HEK293 (cell line): ENCODE data around the gene STRN3.

Experiments used
- CTCF ChIA-PET: fragments of 350-600 bp; formaldehyde crosslinking; extraction: SDS; loops from one replicate; lab custom pipeline; 2021; ENCODE audit warnings: antibody characterized with exemption; lab: Yijun Ruan, JAX
- POLR2A ChIA-PET: fragments of 300-600 bp; formaldehyde crosslinking; extraction: SDS; loops from one replicate; lab custom pipeline; 2020; ENCODE audit warnings: antibody characterized with exemption, inconsistent platforms; lab: Yijun Ruan, JAX
- H3K27ac ChIP-seq: fragments of 200-500 bp; sonication (Bioruptor generic); 2 replicates; pipeline ENCODE4 v1.5.1; 2014; ENCODE audit warnings: low read depth, low read length, control low read depth, inconsistent platforms; ENCODE audit errors: extremely low read depth
- H3K36me3 ChIP-seq, 2 experiments: fragments of 200-500 bp in 1 of 2; sonication (Bioruptor generic) in 1 of 2; 1 replicate in 1 of 2; 2 replicates in 1 of 2; pipeline ENCODE4 v1.5.1; 2014 to 2017; ENCODE audit warnings: inconsistent platforms in 2 of 2, low read length in 2 of 2; ENCODE audit not compliant: control insufficient read depth in 2 of 2, insufficient read depth in 1 of 2
- H3K4me1 ChIP-seq: fragments of 200-500 bp; sonication (Bioruptor generic); 2 replicates; pipeline ENCODE4 v1.5.1; 2014; ENCODE audit warnings: mild to moderate bottlenecking, low read length, inconsistent platforms; ENCODE audit not compliant: control insufficient read depth, insufficient read depth
- H3K4me3 ChIP-seq: 2 replicates; pipeline ENCODE4 v1.5.1; 2011; ENCODE audit warnings: low read depth, mild to moderate bottlenecking, control low read depth, low read length, moderate library complexity
- H3K9me3 ChIP-seq: fragments of 200-500 bp; sonication (Bioruptor generic); 2 replicates; pipeline ENCODE4 v1.5.1; 2014; ENCODE audit warnings: low read depth, low read length, inconsistent platforms; ENCODE audit not compliant: control insufficient read depth, insufficient read depth
- EGR2 ChIP-seq: fragments of 450-650 bp; formaldehyde crosslinking; IDR thresholded peaks from 2 replicates; pipeline ENCODE4 v1.5.1; 2016; ENCODE audit warnings: low read depth, missing biosample characterization, missing genetic modification characterization
- PRDM4 ChIP-seq: fragments of 450-650 bp; formaldehyde crosslinking; IDR thresholded peaks from 2 replicates; pipeline ENCODE4 v1.5.1; 2017; ENCODE audit warnings: missing biosample characterization, missing genetic modification characterization
- SETDB1 ChIP-seq: IDR thresholded peaks from one replicate; pipeline ENCODE4 v1.6.1; 2017; ENCODE audit warnings: mild to moderate bottlenecking, low read length, moderate library complexity, mixed read lengths; ENCODE audit not compliant: insufficient read length
- ZBTB48 ChIP-seq: fragments of 450-650 bp; formaldehyde crosslinking; IDR thresholded peaks from 2 replicates; pipeline ENCODE4 v1.5.1; 2016; ENCODE audit warnings: missing biosample characterization, missing genetic modification characterization
- ZNF302 ChIP-seq: fragments of 450-650 bp; formaldehyde crosslinking; IDR thresholded peaks from 2 replicates; pipeline ENCODE4 v1.5.1; 2016; ENCODE audit warnings: missing biosample characterization, missing genetic modification characterization, low read depth
- ZNF391 ChIP-seq: fragments of 450-650 bp; formaldehyde crosslinking; IDR thresholded peaks from 2 replicates; pipeline ENCODE4 v1.5.1; 2016; ENCODE audit warnings: low read depth, missing biosample characterization, missing genetic modification characterization, borderline replicate concordance
- ZNF449 ChIP-seq: fragments of 450-650 bp; formaldehyde crosslinking; IDR thresholded peaks from 2 replicates; pipeline ENCODE4 v1.5.1; 2017; ENCODE audit warnings: missing biosample characterization, mild to moderate bottlenecking, missing genetic modification characterization, moderate library complexity
- ZNF561 ChIP-seq: fragments of 450-650 bp; IDR thresholded peaks from 2 replicates; pipeline ENCODE4 v1.5.1; 2018; ENCODE audit warnings: missing biosample characterization, missing genetic modification characterization, borderline replicate concordance
- TF ChIP-seq, protein P1 (sequence below): fragments of 450-650 bp; formaldehyde crosslinking; IDR thresholded peaks from 2 replicates; pipeline ENCODE4 v1.5.1; 2016; ENCODE audit warnings: missing biosample characterization, missing genetic modification characterization
- TF ChIP-seq, protein P2 (sequence below): fragments of 450-650 bp; formaldehyde crosslinking; IDR thresholded peaks from 2 replicates; pipeline ENCODE4 v1.5.1; 2016; ENCODE audit warnings: missing biosample characterization, missing genetic modification characterization, low read depth
- TF ChIP-seq, protein P3 (sequence below): fragments of 450-650 bp; formaldehyde crosslinking; IDR thresholded peaks from 2 replicates; pipeline ENCODE4 v1.5.1; 2016; ENCODE audit warnings: missing biosample characterization, missing genetic modification characterization
- TF ChIP-seq, protein P4 (sequence below): fragments of 450-650 bp; formaldehyde crosslinking; IDR thresholded peaks from 2 replicates; pipeline ENCODE4 v1.5.1; 2016; ENCODE audit warnings: missing biosample characterization, missing genetic modification characterization, borderline replicate concordance
- TF ChIP-seq, protein P5 (sequence below): fragments of 450-650 bp; formaldehyde crosslinking; conservative IDR thresholded peaks from 2 replicates; pipeline ENCODE4 v1.5.1; 2016; ENCODE audit warnings: low read depth, missing biosample characterization, missing genetic modification characterization
- TF ChIP-seq, protein P6 (sequence below): sonication (generic); formaldehyde crosslinking; IDR thresholded peaks from 2 replicates; pipeline ENCODE4 v1.8.1; 2022; ENCODE audit warnings: mild to moderate bottlenecking, moderate library complexity, missing genetic modification reagents

Gene STRN3

GRCh38 chr14:30961330-30961729 is 64.8 kb downstream of the STRN3 start:
- ChIA-PET POLR2A (no interaction called here), CTCF (interaction anchor here (0.6 kb wide), 1 partner anchor 60 kb away, joined by 4 read pairs; no protein-coding TSS in a partner anchor)
- TF ChIP-seq SETDB1 (no peak), ZNF449 (no peak), EGR2 (no peak), ZBTB48 (tag by site-specific recombination) (no peak), PRDM4 (tag by site-specific recombination) (no peak), ZNF391 (tag by site-specific recombination) (no peak), ZNF302 (tag by site-specific recombination) (no peak), ZNF561 (tag by site-specific recombination) (no peak)
- TF ChIP-seq, protein P1, sequence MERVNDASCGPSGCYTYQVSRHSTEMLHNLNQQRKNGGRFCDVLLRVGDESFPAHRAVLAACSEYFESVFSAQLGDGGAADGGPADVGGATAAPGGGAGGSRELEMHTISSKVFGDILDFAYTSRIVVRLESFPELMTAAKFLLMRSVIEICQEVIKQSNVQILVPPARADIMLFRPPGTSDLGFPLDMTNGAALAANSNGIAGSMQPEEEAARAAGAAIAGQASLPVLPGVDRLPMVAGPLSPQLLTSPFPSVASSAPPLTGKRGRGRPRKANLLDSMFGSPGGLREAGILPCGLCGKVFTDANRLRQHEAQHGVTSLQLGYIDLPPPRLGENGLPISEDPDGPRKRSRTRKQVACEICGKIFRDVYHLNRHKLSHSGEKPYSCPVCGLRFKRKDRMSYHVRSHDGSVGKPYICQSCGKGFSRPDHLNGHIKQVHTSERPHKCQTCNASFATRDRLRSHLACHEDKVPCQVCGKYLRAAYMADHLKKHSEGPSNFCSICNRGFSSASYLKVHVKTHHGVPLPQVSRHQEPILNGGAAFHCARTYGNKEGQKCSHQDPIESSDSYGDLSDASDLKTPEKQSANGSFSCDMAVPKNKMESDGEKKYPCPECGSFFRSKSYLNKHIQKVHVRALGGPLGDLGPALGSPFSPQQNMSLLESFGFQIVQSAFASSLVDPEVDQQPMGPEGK (tag by site-specific recombination), result no peak
- TF ChIP-seq, protein P2, sequence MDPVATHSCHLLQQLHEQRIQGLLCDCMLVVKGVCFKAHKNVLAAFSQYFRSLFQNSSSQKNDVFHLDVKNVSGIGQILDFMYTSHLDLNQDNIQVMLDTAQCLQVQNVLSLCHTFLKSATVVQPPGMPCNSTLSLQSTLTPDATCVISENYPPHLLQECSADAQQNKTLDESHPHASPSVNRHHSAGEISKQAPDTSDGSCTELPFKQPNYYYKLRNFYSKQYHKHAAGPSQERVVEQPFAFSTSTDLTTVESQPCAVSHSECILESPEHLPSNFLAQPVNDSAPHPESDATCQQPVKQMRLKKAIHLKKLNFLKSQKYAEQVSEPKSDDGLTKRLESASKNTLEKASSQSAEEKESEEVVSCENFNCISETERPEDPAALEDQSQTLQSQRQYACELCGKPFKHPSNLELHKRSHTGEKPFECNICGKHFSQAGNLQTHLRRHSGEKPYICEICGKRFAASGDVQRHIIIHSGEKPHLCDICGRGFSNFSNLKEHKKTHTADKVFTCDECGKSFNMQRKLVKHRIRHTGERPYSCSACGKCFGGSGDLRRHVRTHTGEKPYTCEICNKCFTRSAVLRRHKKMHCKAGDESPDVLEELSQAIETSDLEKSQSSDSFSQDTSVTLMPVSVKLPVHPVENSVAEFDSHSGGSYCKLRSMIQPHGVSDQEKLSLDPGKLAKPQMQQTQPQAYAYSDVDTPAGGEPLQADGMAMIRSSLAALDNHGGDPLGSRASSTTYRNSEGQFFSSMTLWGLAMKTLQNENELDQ (tag by site-specific recombination), result no peak
- TF ChIP-seq, protein P3, sequence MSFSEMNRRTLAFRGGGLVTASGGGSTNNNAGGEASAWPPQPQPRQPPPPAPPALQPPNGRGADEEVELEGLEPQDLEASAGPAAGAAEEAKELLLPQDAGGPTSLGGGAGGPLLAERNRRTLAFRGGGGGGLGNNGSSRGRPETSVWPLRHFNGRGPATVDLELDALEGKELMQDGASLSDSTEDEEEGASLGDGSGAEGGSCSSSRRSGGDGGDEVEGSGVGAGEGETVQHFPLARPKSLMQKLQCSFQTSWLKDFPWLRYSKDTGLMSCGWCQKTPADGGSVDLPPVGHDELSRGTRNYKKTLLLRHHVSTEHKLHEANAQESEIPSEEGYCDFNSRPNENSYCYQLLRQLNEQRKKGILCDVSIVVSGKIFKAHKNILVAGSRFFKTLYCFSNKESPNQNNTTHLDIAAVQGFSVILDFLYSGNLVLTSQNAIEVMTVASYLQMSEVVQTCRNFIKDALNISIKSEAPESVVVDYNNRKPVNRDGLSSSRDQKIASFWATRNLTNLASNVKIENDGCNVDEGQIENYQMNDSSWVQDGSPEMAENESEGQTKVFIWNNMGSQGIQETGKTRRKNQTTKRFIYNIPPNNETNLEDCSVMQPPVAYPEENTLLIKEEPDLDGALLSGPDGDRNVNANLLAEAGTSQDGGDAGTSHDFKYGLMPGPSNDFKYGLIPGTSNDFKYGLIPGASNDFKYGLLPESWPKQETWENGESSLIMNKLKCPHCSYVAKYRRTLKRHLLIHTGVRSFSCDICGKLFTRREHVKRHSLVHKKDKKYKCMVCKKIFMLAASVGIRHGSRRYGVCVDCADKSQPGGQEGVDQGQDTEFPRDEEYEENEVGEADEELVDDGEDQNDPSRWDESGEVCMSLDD, result no peak
- TF ChIP-seq, protein P4, sequence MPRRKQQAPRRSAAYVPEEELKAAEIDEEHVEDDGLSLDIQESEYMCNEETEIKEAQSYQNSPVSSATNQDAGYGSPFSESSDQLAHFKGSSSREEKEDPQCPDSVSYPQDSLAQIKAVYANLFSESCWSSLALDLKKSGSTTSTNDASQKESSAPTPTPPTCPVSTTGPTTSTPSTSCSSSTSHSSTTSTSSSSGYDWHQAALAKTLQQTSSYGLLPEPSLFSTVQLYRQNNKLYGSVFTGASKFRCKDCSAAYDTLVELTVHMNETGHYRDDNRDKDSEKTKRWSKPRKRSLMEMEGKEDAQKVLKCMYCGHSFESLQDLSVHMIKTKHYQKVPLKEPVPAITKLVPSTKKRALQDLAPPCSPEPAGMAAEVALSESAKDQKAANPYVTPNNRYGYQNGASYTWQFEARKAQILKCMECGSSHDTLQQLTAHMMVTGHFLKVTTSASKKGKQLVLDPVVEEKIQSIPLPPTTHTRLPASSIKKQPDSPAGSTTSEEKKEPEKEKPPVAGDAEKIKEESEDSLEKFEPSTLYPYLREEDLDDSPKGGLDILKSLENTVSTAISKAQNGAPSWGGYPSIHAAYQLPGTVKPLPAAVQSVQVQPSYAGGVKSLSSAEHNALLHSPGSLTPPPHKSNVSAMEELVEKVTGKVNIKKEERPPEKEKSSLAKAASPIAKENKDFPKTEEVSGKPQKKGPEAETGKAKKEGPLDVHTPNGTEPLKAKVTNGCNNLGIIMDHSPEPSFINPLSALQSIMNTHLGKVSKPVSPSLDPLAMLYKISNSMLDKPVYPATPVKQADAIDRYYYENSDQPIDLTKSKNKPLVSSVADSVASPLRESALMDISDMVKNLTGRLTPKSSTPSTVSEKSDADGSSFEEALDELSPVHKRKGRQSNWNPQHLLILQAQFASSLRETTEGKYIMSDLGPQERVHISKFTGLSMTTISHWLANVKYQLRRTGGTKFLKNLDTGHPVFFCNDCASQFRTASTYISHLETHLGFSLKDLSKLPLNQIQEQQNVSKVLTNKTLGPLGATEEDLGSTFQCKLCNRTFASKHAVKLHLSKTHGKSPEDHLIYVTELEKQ (tag by site-specific recombination), result no peak
- TF ChIP-seq, protein P5, sequence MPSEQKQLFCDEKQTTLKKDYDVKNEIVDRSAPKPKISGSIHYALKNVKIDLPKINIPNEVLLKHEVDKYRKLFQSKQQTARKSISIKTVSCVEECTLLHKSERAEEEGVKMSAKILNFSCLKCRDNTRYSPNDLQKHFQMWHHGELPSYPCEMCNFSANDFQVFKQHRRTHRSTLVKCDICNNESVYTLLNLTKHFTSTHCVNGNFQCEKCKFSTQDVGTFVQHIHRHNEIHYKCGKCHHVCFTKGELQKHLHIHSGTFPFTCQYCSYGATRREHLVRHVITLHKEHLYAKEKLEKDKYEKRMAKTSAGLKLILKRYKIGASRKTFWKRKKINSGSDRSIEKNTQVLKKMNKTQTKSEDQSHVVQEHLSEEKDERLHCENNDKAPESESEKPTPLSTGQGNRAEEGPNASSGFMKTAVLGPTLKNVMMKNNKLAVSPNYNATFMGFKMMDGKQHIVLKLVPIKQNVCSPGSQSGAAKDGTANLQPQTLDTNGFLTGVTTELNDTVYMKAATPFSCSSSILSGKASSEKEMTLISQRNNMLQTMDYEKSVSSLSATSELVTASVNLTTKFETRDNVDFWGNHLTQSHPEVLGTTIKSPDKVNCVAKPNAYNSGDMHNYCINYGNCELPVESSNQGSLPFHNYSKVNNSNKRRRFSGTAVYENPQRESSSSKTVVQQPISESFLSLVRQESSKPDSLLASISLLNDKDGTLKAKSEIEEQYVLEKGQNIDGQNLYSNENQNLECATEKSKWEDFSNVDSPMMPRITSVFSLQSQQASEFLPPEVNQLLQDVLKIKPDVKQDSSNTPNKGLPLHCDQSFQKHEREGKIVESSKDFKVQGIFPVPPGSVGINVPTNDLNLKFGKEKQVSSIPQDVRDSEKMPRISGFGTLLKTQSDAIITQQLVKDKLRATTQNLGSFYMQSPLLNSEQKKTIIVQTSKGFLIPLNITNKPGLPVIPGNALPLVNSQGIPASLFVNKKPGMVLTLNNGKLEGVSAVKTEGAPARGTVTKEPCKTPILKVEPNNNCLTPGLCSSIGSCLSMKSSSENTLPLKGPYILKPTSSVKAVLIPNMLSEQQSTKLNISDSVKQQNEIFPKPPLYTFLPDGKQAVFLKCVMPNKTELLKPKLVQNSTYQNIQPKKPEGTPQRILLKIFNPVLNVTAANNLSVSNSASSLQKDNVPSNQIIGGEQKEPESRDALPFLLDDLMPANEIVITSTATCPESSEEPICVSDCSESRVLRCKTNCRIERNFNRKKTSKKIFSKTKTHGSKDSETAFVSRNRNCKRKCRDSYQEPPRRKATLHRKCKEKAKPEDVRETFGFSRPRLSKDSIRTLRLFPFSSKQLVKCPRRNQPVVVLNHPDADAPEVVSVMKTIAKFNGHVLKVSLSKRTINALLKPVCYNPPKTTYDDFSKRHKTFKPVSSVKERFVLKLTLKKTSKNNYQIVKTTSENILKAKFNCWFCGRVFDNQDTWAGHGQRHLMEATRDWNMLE, result no peak
- TF ChIP-seq, protein P6, sequence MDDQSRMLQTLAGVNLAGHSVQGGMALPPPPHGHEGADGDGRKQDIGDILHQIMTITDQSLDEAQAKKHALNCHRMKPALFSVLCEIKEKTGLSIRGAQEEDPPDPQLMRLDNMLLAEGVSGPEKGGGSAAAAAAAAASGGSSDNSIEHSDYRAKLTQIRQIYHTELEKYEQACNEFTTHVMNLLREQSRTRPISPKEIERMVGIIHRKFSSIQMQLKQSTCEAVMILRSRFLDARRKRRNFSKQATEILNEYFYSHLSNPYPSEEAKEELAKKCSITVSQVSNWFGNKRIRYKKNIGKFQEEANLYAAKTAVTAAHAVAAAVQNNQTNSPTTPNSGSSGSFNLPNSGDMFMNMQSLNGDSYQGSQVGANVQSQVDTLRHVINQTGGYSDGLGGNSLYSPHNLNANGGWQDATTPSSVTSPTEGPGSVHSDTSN (CRISPR knock-in tag), result no peak

More at GRCh38 chr14:30961330-30961729, 64.8 kb downstream of the STRN3 start:
- H3K27ac ChIP-seq, result no peak overlapping the region
- no peak overlapping the region for H3K4me3 ChIP-seq
- H3K4me1 ChIP-seq, result peaks cover 10% of the 10 kb centered on the region; the same call in 1 of the 2 replicates
- H3K9me3 ChIP-seq, result no peaks in the 10 kb centered on the region
- H3K36me3 ChIP-seq, result peaks cover 4 to 7% of the 10 kb centered on the region in 2 experiments; a peak in 2 of 3 replicates
